ENCODE measurements around the gene C6orf15.

The C6orf15 gene

DNA sequence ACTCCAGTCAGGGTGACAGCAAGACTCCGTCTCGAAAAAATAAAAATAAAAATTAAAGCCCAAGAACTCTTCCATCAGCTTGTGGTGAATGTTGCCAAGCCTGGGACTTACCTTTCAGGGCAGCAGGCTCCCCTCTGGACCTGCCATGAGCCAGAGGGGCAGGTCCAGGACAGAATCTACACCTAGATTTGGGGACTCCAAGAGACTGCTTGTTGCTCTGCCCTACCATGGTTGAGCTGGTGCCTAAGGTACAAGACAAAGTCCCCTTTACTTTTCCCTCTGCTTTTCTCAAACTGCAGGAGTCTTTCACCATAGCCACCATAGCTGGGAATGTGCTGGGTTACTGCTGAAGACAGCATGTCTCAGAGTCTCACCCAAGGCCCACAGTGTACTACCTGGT, 9.2 kb downstream of the C6orf15 start:
- TF ChIP-seq, protein P1, sequence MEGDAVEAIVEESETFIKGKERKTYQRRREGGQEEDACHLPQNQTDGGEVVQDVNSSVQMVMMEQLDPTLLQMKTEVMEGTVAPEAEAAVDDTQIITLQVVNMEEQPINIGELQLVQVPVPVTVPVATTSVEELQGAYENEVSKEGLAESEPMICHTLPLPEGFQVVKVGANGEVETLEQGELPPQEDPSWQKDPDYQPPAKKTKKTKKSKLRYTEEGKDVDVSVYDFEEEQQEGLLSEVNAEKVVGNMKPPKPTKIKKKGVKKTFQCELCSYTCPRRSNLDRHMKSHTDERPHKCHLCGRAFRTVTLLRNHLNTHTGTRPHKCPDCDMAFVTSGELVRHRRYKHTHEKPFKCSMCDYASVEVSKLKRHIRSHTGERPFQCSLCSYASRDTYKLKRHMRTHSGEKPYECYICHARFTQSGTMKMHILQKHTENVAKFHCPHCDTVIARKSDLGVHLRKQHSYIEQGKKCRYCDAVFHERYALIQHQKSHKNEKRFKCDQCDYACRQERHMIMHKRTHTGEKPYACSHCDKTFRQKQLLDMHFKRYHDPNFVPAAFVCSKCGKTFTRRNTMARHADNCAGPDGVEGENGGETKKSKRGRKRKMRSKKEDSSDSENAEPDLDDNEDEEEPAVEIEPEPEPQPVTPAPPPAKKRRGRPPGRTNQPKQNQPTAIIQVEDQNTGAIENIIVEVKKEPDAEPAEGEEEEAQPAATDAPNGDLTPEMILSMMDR (IDR thresholded peaks at IDR 0.05; ENCODE audit: insufficient read depth, low read depth, low read length, missing control alignments): no peak
- H3K4me3 ChIP-seq (ENCODE audit: low read length): no peak overlapping the region
- DNase-seq (ENCODE audit: low read depth): no peak

DNA sequence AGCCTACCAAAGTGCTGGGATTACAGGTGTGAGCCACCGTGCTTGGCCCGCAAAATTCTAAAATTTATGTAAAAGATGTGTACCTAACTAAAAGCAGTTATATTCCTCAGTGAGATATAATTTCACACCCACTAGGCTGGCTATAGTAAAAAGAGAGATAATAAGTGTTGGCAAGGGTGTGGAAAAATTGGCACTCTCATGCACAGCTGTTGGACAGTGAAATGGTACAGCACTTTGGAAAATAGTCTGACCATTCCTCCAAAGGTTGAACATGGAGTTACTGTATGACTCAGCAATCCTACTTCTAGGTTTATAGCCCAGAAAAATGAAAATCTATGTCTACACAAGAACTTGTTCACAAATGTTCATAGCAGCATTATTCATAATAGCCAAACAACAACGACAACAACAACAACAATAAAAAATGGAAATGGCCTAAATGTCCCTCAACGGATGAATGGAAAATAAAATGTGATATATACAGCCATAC, 13.9 kb downstream of the C6orf15 start:
- no peak overlapping the region for H3K4me3 ChIP-seq (ENCODE audit: low read length)
- TF ChIP-seq, protein P1 (IDR thresholded peaks at IDR 0.05; ENCODE audit: insufficient read depth, low read depth, low read length, missing control alignments): no peak
- no peak for DNase-seq (ENCODE audit: low read depth)

DNA sequence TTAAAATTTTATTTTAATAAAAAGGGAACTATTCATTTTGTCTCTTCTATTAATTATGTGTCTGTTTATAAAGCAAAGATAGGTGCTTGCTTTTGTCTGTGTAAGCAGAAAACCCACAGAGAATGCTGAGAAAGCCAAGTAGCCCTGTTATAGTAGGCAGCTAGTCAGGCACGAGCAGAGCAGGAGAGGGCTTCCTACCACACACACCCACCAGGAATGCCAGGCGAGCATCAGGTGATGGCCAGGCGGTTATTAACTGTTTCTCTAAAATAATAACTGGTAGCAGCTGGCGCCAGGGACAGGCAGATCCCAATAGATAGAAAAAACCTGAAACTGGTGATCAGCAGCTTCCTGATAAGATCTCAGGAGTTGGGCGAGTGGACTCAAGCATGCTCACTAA, 15.7 kb downstream of the C6orf15 start:
- H3K4me3 ChIP-seq (ENCODE audit: low read length): no peak overlapping the region
- no peak for DNase-seq (ENCODE audit: low read depth)
- TF ChIP-seq, protein P1 (IDR thresholded peaks at IDR 0.05; ENCODE audit: insufficient read depth, low read depth, low read length, missing control alignments): no peak

DNA sequence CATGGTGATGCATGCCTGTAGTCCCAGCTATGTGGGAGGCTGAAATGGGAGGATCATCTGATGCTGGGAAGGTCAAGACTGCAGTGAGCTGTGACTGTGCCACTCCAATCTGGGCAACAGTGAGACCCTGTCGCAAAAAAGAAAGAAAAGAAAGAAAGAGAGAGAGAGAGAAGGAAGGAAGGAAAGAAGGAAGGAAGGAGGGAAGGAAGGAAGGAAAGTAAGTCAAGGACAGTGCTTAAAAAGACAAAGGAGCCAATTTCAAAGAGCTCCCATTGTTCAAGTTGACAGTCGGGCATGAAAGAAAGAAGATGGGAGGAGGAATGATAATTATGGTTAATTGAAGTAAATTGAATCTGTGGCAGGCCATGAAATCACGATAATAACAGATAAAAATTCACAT, 16.2 kb downstream of the C6orf15 start:
- TF ChIP-seq, protein P1 (IDR thresholded peaks at IDR 0.05; ENCODE audit: insufficient read depth, low read depth, low read length, missing control alignments): no peak
- H3K4me3 ChIP-seq (ENCODE audit: low read length): no peak overlapping the region
- DNase-seq (ENCODE audit: low read depth): no peak

DNA sequence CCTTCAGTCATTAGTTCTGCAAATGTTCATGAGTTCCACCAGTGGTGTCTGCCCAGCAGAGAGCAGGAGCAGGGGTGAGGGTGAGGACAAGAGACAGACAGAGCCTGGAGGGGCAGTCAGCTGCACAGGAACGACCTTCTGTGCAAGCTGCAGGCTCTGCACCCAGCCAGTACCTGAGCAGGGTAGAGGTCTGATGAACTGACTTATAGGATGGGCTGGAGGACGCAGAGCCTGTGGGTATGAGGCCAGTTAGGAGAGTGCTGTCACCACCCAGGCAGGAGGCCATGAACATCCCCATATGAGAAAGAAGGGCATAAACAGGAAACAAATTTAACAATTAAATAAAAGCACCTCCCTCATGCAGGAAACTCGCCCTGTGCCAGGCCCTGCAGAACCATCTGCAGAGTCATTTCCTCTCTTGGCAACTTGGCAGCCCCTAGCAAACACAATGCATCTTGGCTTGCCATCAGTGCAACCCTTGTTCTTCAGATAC, 17.9 kb downstream of the C6orf15 start:
- no peak overlapping the region for H3K4me3 ChIP-seq (ENCODE audit: low read length)
- peak; percentile 33 for DNase-seq (ENCODE audit: low read depth)
- TF ChIP-seq, protein P1 (IDR thresholded peaks at IDR 0.05; ENCODE audit: insufficient read depth, low read depth, low read length, missing control alignments): no peak

DNA sequence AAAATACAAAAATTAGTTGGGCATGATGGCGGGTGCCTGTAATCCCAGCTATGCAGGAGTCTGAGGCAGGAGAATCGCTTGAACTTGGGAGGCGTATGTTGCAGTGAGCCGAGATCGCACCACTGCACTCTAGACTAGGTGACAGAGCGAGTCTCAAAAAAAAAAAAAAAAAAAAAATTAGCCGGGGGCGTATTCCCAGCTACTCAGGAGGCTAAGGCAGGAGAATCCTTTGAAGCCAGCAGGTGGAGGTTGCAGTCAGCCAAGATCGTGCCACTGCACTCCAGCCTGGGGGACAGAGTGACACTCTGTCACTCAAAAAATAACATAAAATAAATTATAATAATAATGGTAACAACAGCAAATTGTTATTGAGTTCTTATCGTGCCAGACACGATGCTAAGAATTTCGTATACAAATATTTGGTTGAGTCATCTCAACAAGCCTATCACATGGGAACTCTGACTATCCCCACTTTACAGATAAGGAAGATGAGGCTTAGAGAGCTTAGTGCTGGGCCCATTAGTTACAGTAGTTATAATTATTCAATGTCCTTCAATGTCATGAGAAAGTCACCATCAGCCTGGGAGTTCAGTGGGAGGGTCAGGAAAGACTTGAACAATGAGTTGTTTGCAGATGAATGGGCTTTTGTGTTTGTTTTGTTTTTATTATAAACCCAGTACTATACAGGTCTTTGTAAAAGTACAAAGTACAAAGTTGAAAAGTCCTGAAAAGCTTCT, 19.4 kb downstream of the C6orf15 start:
- TF ChIP-seq, protein P1 (IDR thresholded peaks at IDR 0.05; ENCODE audit: insufficient read depth, low read depth, low read length, missing control alignments): no peak
- DNase-seq (ENCODE audit: low read depth): no peak

DNA sequence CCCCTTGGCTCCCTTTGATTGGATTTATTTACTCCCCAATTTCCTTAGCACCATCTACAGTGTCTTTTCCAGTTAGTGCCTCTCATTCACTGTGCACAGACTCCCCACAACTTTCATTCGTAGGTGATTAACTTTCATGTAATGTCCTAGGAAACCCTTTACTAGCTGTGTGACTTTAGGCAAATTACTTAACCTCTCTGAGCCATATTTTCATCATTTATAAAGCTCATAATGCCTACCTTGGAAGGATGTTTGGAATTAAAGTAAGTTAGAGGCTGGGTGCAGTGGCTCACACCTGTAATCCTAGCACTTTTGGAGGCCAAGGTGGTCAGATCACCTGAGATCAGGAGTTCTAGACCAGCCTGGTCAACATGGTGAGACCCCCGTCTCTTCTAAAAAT, 20.1 kb downstream of the C6orf15 start:
- no peak for DNase-seq (ENCODE audit: low read depth)
- TF ChIP-seq, protein P1 (IDR thresholded peaks at IDR 0.05; ENCODE audit: insufficient read depth, low read depth, low read length, missing control alignments): no peak
- H3K4me3 ChIP-seq (ENCODE audit: low read length): no peak overlapping the region

More for the DNA sequence above, 19.4 kb downstream of the C6orf15 start:
- H3K4me3 ChIP-seq (ENCODE audit: low read length): no peak overlapping the region

Measured in epithelial cell of esophagus (primary cell).